ENCODE data around the gene NR2E3. TPM values are rescaled to one million over a fixed set of nuclear protein-coding genes. Genes with fewer than 3 reads are reported as not detected.

The NR2E3 gene
- total RNA-seq, 4 donors from 2014 or later, result 0.45 to 1.0 (median 0.54) TPM; not detected in 1

DNA sequence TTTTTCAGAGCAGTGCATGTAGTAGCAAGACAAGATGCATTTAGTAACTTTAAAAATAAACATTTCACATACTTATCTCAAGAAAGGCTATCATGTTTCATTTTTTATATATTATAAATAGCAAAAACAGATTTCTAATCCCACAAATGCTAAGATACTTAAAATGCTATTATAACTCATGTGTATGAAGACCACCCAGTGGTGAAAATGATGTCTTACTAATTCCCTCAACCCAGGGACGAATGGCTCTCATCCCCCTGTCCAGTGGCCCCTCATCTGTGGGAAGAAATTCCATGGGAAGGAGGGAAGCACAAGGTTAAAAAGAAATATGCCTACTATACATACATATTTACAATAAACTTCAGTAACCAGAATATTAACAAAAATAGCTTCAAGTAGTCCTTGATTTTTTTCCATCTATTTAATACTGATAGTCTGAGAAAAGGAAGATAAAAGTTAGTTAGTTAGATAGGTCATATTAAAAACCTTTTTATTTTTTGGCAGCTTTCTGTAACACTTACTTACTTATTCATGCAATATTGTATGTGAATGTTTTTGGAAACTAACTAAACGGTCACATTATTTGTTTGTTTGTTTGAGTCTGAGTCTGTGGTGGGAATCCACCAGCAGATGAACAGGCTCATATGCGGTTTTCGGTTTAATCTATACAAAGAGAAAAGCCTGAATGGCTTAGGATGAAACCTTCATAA lies 14.8 kb downstream of the NR2E3 start:
- Histone ChIP-seq H3K27ac (no peak overlapping the region), H3K27me3 (no peaks in the 10 kb centered on the region), H3K9me3 (no peaks in the 10 kb centered on the region), H3K4me3 (replicated peaks in 1 of 3) (no peak overlapping the region), H3K4me1 (no peaks in the 10 kb centered on the region), H3K36me3 (peaks cover 30 to 37% of the 10 kb centered on the region in 2 donors)
- intact Hi-C loops (cut with DNase I), result no loop called here
- TF ChIP-seq POLR2A (IDR thresholded peaks at IDR 0.05), result no peak
- no peak for TF ChIP-seq CTCF (IDR thresholded peaks at IDR 0.05)
- WGBS, 2 donors, result 90 to 93% methylated on average over 4 of the region's 4 CpGs
- no peak for DNase-seq

DNA sequence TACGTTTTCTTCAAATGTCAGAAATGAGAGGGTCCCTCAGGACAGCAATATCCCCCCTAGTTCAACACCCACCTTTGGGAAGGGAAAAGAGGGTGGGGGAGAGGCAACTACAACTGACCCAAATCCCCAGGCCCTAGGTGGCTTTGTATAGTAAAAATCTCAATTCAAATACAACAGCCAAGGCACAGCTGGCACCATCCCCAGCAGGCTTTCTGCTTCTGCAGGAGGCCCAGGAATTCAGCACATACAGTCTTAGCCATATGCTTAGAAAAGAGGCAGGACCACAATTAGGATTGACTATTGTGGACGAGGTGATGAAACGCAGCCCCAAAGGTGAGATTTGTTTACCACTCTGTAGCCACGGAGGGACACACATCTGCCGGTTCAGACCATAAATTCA lies 15.8 kb downstream of the NR2E3 start:
- intact Hi-C loops (cut with DNase I), result no loop called here
- WGBS, 2 donors, result 89 to 92% methylated on average over 5 of the region's 5 CpGs

DNA sequence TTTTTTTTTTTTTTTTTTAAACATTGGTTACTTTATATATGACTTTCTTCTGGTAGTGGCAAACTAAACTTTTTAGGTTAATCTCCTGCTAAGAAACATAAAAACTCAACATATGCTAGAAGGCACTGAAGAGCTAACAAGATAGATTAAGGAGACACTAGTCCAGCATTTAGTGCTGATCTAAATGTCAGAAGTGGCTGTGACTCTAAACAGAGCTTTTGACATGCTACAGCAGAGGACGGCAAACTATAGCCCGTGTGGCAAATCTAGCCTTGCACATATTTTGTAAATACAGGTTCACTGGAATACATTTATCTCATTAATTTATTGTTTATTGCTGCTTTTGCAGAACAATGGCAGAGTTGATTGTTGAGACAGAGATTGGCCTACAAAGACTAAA lies 20.6 kb downstream of the NR2E3 start:
- intact Hi-C loops (cut with DNase I), result no loop called here
- H3K27me3 ChIP-seq, result no peaks in the 10 kb centered on the region
- peaks cover 28 to 36% of the 10 kb centered on the region in 2 donors for H3K36me3 ChIP-seq
- WGBS, 2 donors, result 95 to 96% methylated on average over 2 of the region's 2 CpGs
- no peak overlapping the region for H3K27ac ChIP-seq
- no peak overlapping the region for H3K4me3 ChIP-seq (replicated peaks in 1 of 3)
- no peaks in the 10 kb centered on the region for H3K4me1 ChIP-seq
- no peak for TF ChIP-seq CTCF (IDR thresholded peaks at IDR 0.05)
- no peaks in the 10 kb centered on the region for H3K9me3 ChIP-seq
- DNase-seq, result no peak

More for the DNA sequence above, 15.8 kb downstream of the NR2E3 start:
- TF ChIP-seq CTCF (IDR thresholded peaks at IDR 0.05) (no peak), POLR2A (IDR thresholded peaks at IDR 0.05) (no peak)
- DNase-seq, result no peak
- Histone ChIP-seq H3K4me1 (no peaks in the 10 kb centered on the region), H3K27me3 (no peaks in the 10 kb centered on the region), H3K4me3 (replicated peaks in 1 of 3) (no peak overlapping the region), H3K27ac (no peak overlapping the region), H3K9me3 (no peaks in the 10 kb centered on the region), H3K36me3 (peaks cover 30 to 37% of the 10 kb centered on the region in 2 donors)

DNA sequence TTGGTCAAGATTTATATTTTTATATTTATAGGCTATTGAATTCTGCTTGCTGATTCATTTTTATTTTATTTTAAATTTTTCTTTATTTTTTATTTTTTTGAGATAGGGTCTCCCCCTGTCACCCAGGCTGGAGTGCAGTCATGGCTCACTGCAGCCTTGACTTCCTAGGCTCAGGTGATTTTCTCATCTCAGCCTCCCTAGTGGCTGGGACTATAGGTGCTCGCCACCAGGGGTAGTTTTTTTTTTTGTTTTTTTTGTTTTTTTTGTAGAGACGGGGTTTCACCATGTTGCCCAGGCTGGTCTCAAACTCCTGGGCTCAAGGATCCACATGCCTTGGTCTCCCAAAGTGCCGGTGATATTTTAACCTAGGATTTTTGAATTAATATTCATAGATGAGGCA lies 31.2 kb downstream of the NR2E3 start:
- DNase-seq, result no peak
- no peaks in the 10 kb centered on the region for H3K27me3 ChIP-seq
- H3K27ac ChIP-seq, result no peak overlapping the region
- no peaks in the 10 kb centered on the region for H3K9me3 ChIP-seq
- H3K4me3 ChIP-seq (replicated peaks in 1 of 3), result no peak overlapping the region
- WGBS, 2 donors, result 95 to 97% methylated on average over 3 of the region's 3 CpGs
- intact Hi-C loops (cut with DNase I), result no loop called here
- H3K36me3 ChIP-seq, result no peaks in the 10 kb centered on the region
- H3K4me1 ChIP-seq, result peaks cover 5 to 10% of the 10 kb centered on the region in 2 donors
- TF ChIP-seq CTCF (IDR thresholded peaks at IDR 0.05) (no peak), POLR2A (IDR thresholded peaks at IDR 0.05) (no peak)

GRCh38 chr15:71844916-71845315 lies 34.6 kb downstream of the NR2E3 start:
- H3K4me3 ChIP-seq (replicated peaks in 1 of 3), result no peak overlapping the region
- no peaks in the 10 kb centered on the region for H3K9me3 ChIP-seq
- H3K36me3 ChIP-seq, result peaks cover 8 to 30% of the 10 kb centered on the region in 2 donors
- 79 to 90% methylated on average over 2 of the region's 2 CpGs for WGBS, 2 donors
- H3K4me1 ChIP-seq, result no peaks in the 10 kb centered on the region
- TF ChIP-seq CTCF (IDR thresholded peaks at IDR 0.05), result no peak
- TF ChIP-seq POLR2A (IDR thresholded peaks at IDR 0.05), result no peak
- H3K27ac ChIP-seq, result no peak overlapping the region
- no peak for DNase-seq
- intact Hi-C loops (cut with DNase I), result no loop called here
- no peaks in the 10 kb centered on the region for H3K27me3 ChIP-seq

Data from thyroid gland (tissue), 4 donors.